GM21619 (cell line): ENCODE data around the gene HDAC1.
"Not testable (repeated sequence)": the region's sequence is repeated elsewhere in the genome, so short reads cannot be mapped to it uniquely, and the experiment has no call there.

ENCODE experiments used
- ATAC-seq: cut with Tn5 transposase; IDR thresholded peaks from one replicate; pipeline ENCODE4 v1.9.1; 2021; ENCODE audit not compliant: unreplicated experiment

The HDAC1 gene

DNA sequence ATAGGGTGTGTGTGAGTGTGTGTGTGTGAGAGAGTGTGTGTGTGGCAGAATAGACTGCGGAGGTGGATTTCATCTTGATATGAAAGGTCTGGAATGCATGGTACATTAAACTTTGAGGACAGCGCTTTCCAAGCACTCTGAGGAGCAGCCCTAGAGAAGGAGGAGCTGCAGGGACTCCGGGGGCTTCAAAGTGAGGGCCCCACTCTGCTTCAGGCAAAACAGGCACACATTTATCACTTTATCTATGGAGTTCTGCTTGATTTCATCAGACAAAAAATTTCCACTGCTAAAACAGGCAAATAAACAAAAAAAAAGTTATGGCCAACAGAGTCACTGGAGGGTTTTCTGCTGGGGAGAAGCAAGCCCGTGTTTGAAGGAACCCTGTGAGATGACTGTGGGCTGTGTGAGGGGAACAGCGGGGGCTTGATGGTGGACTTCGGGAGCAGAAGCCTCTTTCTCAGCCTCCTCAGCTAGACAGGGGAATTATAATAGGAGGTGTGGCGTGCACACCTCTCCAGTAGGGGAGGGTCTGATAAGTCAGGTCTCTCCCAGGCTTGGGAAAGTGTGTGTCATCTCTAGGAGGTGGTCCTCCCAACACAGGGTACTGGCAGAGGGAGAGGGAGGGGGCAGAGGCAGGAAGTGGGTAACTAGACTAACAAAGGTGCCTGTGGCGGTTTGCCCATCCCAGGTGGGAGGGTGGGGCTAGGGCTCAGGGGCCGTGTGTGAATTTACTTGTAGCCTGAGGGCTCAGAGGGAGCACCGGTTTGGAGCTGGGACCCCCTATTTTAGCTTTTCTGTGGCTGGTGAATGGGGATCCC is 18.3 kb upstream of the HDAC1 start:
- no peak for ATAC-seq

DNA sequence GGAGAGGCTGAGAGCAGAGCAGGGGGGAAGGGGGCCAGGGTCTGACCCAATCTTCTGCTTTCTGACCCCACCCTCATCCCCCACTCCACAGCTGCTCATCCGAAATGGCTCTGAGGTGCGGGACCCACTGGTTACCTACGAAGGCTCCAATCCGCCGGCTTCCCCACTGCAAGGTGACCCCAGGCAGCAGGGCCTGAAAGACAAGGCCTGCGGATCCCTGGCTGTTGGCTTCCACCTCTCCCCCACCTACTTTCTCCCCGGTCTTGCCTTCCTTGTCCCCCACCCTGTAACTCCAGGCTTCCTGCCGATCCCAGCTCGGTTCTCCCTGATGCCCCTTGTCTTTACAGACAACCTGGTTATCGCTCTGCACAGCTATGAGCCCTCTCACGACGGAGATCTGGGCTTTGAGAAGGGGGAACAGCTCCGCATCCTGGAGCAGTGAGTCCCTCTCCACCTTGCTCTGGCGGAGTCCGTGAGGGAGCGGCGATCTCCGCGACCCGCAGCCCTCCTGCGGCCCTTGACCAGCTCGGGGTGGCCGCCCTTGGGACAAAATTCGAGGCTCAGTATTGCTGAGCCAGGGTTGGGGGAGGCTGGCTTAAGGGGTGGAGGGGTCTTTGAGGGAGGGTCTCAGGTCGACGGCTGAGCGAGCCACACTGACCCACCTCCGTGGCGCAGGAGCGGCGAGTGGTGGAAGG is 17.1 kb upstream of the HDAC1 start:
- no peak for ATAC-seq

- no peak for ATAC-seq
Observed at GRCh38 chr1:32275424-32275823, 16.5 kb upstream of the HDAC1 start.

- ATAC-seq: no peak
Observed at GRCh38 chr1:32276032-32276782, 15.7 kb upstream of the HDAC1 start.

GRCh38 chr1:32284777-32285176 is 7.1 kb upstream of the HDAC1 start:
- not testable (repeated sequence) for ATAC-seq

GRCh38 chr1:32285658-32286057 is 6.2 kb upstream of the HDAC1 start:
- ATAC-seq: no peak

DNA sequence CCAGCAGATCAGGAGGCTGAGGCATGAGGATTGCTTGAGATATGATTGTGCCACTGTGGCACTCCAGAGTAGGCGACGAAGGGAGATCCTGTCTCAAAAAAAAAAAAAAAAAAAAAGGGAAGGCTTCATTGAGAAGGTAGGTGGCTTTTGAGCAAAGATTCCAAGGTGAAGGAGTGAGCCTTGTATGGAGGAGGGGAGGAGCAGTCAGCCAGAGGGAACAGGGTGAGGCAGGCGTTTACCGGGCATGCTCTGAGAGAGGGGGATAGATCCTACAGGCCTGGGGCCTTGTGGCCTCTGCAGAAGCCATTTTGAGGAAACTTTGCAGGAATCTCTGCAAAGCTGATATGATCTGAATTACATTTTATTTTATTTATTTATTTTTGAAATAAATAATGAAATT is 5.1 kb upstream of the HDAC1 start:
- ATAC-seq: no peak

- no peak for ATAC-seq
Observed at GRCh38 chr1:32289256-32289655, 2.6 kb upstream of the HDAC1 start.

- no peak for ATAC-seq
Observed at GRCh38 chr1:32291145-32291707, 657 bp upstream of the HDAC1 start.

GRCh38 chr1:32298211-32298610 is 6.3 kb downstream of the HDAC1 start:
- not testable (repeated sequence) for ATAC-seq

- no peak for ATAC-seq
Observed at GRCh38 chr1:32299327-32299726, 7.4 kb downstream of the HDAC1 start.

DNA sequence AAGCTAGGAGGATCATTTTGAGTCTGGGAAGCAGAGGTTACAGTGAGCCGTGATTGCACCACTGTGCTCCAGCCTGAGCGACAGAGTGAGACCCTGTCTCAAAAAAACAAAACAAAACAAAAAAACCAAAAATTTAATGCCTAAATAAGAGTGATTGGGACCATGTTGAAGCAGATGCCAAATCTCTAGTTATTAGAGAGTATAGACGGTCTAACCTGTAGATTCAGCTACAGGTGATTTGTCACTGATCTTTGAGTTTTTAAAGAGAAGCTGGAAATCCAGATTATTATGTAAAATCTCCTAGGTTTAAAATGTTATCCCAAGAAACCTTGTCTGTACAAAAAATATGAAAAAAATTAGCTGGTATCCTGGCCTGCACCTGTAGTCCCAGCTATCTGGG is 11.5 kb downstream of the HDAC1 start:
- ATAC-seq: no peak

- ATAC-seq: no peak
Observed at GRCh38 chr1:32303997-32304622, 12.2 kb downstream of the HDAC1 start.

DNA sequence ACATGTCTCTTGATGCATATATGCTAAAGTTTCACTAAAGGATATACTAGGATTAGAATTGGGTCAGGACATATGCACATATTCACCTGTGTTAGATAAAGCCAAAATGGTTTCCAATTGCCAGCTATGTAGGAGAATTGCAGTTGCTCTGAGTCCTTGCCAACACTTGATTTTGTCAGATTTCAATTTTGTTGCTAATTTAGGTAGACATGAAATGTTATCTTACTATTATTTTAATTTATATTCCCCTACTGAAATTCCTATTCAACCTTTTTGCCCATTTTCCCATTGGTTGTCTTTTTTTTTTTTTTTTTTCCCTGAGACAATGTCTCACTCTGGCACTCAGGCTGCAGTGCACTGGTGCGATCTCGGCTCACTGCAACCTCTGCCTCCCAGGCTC is 13.4 kb downstream of the HDAC1 start:
- ATAC-seq: no peak

GRCh38 chr1:32307324-32307723 is 15.4 kb downstream of the HDAC1 start:
- no peak for ATAC-seq

DNA sequence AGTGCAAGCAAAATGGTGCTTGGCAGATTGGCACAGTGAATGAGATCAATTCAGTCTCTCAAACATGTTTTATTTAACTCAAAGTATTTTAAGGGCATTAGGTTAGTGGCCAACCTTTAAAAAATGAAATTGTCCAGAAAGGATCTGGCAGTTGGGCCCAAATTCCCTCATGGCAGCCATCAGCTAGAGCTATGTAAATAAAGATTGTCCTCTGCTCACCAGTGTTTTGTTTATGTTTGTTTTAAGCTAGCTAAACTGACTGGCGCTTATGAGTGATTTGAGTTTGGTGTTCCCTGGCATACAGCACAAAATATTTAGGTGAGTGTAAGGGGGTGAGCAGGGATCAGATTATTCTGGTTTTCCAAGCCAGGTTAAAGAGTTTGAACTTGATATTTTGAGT is 18.1 kb downstream of the HDAC1 start:
- no peak for ATAC-seq

- no peak for ATAC-seq
Observed at GRCh38 chr1:32311709-32312393, 20.0 kb downstream of the HDAC1 start.

- ATAC-seq: no peak
Observed at GRCh38 chr1:32316903-32317277, 25.0 kb downstream of the HDAC1 start.

- ATAC-seq: no peak
Observed at GRCh38 chr1:32318127-32318869, 26.4 kb downstream of the HDAC1 start.
